GM19023 (cell line): ENCODE results near the gene EEF1AKMT1.

ENCODE experiments used
- ATAC-seq: cut with Tn5 transposase; IDR thresholded peaks from one replicate; pipeline ENCODE4 v1.9.1; 2021; ENCODE audit warnings: mild to moderate bottlenecking, moderate library complexity; ENCODE audit not compliant: unreplicated experiment

EEF1AKMT1 gene

GRCh38 chr13:20773194-20774080 is at the start of gene EEF1AKMT1:
EEF1AKMT1 (minus strand) TSS chr13:20773961; CDS start chr13:20757598, 16,363 bp downstream.
- ATAC-seq, result peak; percentile 91

DNA sequence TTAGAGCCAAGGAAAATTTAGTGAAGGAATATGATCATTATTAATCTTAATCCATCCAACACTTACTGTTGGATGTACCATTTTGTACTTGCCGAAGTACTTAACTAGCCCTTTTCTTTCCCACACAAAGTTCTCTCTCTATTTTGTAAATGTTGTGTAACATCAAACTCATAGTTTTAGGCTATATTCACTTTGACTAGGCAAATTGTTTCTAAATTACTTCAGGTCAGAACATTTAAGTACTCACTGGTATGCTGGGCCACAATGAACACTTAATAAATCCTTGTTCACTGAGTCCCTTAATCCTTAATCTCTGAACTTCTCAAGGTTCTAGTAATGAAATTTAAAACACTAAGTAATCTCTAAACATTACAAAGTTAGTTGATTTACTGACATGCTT is 49.3 kb upstream of the EEF1AKMT1 start:
- no peak for ATAC-seq

- ATAC-seq, result no peak
These were observed 48.6 kb upstream of the EEF1AKMT1 start for GRCh38 chr13:20822406-20822805.

DNA sequence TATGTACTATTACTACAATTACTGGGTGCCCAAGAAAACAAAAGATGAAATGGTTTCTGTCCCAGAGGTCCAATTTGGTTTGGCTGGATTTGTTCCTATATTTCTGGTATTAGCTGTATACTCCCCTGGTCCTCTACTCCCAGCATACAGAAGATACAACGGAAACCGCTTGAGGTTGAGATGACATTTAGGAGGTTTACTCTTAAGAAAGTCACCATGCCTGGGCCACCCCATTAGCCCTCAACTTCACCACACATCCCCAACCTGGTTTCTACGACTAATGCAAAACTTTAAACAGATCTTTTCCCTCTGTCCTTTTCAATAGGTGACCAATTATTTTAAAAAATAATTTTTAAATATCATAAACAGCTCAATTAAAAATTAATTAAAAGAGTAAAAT is 46.0 kb upstream of the EEF1AKMT1 start:
- ATAC-seq, result no peak

- no peak for ATAC-seq
These were observed 41.7 kb upstream of the EEF1AKMT1 start for GRCh38 chr13:20815464-20815863.

- no peak for ATAC-seq
These were observed 40.6 kb upstream of the EEF1AKMT1 start for GRCh38 chr13:20814224-20814910.

- ATAC-seq, result no peak
These were observed 39.1 kb upstream of the EEF1AKMT1 start for GRCh38 chr13:20812890-20813289.

- no peak for ATAC-seq
These were observed 37.0 kb upstream of the EEF1AKMT1 start for GRCh38 chr13:20810808-20811207.

DNA sequence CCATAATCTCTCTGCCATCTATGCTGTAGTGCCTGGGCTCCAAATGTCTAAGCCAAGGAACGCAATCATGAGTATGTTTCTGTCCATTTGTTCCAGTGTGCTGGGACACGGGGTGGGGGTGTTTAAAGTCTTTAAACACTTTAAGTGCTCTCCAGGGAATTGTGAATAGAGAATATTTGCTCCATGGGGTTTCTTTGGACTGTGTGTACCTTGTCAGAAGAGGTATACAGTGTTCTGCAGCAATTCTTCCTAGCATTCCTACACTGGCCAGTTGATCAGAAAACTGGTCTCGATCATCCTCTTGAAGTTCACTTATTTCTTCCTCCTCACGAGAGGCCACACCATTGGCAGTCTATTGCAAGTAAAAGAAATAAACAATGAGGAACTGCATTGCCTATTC is 35.1 kb upstream of the EEF1AKMT1 start:
- ATAC-seq, result no peak

GRCh38 chr13:20803180-20803965 is 29.6 kb upstream of the EEF1AKMT1 start:
- no peak for ATAC-seq

DNA sequence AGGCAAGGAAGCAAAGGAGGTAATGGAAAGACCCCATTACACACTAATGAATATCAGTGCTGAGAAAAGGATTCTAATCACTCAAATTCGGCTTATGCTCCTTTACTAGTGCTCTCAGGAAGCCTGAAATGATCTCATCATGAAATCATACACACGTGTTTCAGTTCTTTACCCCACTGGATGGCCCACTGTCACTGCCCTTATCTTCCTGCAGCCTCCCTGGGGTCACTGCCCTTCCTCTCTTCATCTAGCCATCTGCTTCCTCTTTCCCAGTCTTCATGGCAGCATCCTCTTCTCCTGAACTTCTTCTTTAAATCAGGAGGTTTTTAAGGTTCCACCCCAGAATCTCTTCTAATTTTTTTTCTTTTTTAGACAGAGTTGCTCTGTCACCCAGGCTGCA is 27.9 kb upstream of the EEF1AKMT1 start:
- ATAC-seq, result no peak

DNA sequence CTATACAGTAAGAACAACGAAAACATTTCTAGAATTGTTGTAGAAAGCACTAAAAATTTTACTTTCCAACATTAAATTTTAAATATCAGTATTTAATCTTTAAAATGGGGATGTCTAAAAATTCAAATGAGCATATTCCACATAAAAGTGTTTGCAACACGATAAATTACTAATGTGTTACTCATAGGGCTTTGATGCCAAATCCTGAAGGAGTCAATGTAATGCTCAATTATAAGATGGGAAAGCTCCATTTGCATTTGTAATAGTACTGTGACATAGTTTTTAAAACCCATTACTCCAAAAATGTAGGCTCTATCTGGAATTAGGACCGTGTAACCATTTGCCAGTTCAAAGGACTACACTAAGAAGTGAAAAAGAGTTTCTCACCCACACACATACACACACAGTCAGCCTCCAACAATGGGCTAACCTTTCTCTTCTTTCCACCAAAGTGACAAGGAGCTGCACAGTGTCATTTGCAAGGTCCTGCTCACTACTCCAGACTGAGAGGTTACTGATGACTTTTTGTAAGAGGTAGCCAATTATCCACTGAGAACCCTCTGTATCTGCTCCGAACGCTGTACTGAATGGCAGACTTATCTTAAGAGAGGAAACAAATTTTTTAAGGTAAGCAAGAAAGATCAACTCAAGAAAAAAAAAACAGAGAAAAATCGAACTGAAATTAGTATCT is 26.1 kb upstream of the EEF1AKMT1 start:
- no peak for ATAC-seq

DNA sequence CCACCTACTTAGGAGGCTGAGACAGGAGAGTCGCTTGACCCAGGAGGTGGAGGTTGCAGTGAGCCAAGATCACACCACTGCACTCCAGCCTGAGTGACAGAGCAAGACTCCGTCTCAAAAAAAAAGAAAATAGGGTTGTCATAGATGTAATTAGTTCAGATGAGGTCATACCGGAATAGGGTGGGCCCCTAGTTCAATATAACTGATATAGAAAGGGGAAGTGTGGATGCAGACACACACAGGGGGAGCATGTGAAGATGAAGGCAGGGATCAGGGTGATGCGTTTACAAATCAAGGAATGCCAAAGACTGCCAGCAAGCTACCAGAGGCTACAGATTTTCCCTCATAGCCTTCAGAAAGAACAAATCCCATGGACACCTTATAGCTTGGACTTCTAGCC is 24.3 kb upstream of the EEF1AKMT1 start:
- no peak for ATAC-seq

- no peak for ATAC-seq
These were observed 23.2 kb upstream of the EEF1AKMT1 start for GRCh38 chr13:20796791-20797508.

DNA sequence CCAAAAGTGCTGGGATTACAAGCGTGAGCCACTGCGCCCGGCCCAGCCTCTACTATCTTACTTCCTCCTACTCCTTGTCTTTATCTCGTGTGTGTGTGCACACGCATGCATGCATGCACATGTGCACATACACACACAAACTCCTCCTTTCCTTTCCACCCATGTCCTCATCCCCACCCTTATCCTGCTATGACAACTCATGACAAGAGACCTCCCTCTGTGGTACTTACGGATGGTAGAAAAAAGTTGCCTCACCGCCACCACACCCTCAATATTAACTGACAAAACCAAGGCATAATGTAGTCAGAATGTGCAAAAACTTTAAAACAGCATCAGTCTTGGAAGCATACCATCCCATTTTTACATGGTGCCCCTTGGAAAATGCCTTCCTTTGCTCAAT is 15.9 kb upstream of the EEF1AKMT1 start:
- ATAC-seq, result no peak

- ATAC-seq, result no peak
These were observed 14.6 kb upstream of the EEF1AKMT1 start for GRCh38 chr13:20788312-20788711.

GRCh38 chr13:20787180-20787579 is 13.4 kb upstream of the EEF1AKMT1 start:
- ATAC-seq, result no peak

- peak; percentile 92 for ATAC-seq
These were observed 8.5 kb upstream of the EEF1AKMT1 start for GRCh38 chr13:20782116-20782708.

DNA sequence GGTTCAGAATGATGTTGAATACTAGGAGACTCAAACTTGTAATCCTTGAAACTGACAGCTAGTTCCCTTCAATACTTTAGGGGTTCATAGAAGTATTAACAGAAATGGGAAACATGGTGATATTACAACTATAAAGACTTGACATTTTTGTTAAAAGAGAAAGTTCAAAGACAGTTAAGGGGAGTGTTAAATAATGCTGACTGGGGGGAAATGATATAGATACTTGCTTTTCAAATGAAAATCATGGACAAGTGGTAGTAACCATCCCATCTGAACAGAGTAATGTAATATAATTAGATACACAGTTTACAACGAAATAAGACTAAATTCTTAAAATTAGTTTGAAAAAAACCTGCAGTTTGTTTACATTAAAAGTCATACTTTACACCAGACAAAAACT is 6.6 kb upstream of the EEF1AKMT1 start:
- no peak for ATAC-seq

- ATAC-seq, result no peak
These were observed 5.6 kb upstream of the EEF1AKMT1 start for GRCh38 chr13:20779405-20779804.
